ENCODE data around the gene DEPDC5.

The DEPDC5 gene

DNA sequence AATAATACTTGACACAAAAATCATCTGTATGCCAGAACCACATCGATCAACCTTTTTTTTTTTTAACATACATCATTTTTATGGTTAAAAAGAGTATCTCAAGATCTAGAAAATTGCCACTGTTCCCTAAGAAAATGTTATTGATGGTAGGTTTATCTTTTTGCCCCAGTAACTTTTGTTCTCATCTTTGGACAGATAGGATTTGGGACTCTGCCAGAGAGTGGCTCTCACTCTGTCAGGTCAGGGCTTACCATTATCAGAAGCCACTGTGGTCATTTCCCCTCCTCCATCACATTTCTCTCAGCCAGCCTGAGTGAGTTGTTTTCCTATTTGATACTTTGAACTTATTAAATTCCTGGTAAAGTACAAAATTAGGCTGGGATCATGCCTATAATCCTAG, 142.7 kb downstream of the DEPDC5 start:
- DNase-seq (ENCODE audit: low spot score) = no peak

DNA sequence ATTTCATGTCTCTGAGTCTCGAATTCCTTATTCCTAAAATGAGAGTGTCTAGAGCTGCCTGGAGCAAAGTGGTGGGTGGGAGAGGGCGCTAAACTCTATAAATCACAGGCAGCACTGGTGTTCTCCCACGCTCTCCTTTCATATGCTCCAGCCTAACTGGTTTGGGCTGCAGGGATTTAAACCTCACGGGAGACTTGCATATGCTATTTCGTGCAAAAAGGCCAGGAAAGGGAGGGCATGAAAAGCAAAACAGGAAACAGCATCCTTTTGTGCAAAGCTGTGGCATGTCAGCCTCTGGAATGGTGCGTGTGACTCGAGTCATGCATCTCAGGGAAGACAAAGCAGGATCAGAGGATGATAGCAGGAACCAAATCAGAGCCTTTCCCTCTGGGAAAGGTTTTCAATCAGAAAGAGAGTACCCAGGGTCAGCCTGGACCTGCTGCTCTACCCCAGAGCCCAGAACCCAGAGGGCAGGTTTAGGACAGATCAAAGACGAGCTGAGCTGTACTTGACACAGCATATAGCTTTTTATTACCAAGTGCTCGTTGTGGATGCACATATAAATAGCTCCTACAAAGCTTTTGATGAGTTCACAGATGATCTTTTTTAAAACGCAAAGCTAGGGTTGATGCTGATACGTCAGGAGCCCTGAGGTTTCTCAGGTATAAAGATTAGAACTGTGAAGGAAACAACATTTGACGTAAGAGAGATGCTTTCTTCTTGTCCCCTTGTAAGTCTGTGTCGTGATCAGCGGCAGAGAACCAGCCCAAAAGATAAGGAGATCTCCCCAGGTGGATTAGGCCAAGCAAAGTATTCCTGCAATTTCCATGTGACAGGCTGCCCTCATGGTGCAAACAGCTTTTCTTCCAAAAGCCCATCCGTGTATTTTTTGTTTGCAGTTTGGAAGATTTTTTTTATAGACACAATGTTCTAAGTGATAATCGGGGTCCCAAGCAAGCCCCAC, 144.3 kb downstream of the DEPDC5 start:
- peak; percentile 50 for DNase-seq (ENCODE audit: low spot score)

- DNase-seq (ENCODE audit: low spot score) = no peak
Measured at GRCh38 chr22:31898926-31899325, 145.1 kb downstream of the DEPDC5 start.

GRCh38 chr22:31899669-31900068, 145.8 kb downstream of the DEPDC5 start:
- DNase-seq (ENCODE audit: low spot score) = no peak

DNA sequence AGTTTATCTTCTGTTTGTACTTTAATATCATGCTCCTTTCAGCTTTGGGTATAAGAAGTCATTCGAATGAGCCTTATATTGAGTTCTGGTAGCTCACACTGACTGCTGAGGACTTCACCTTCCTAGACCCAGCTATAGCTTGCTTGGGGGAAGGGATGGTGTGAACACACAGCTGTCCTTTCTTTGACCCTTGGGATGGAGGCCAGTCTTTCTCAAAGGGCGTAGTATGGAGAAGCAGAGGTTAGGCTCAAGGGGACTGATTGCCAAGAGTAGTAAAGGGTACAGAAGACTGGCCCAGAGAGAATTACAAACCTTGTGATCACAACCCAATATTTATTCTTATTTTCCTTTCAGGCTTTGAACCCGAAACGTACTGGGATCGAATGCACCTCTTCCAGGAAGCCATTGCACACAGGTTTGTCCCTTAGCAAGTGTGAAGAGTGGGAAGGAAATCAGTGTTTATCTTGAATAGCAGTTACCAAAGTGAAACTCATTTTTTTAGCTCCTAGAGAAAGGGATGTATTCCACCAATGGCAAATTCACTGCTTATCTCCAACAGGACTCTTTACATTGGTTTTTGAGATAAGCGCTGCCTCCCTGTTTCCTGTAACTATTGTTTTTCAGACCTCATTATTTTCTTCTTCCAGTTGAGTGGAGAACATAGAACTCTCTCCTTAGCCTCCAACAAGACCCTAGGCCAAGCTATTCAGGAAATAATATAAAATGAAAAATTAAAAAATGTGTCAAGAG, 147.7 kb downstream of the DEPDC5 start:
- no peak for DNase-seq (ENCODE audit: low spot score)

DNA sequence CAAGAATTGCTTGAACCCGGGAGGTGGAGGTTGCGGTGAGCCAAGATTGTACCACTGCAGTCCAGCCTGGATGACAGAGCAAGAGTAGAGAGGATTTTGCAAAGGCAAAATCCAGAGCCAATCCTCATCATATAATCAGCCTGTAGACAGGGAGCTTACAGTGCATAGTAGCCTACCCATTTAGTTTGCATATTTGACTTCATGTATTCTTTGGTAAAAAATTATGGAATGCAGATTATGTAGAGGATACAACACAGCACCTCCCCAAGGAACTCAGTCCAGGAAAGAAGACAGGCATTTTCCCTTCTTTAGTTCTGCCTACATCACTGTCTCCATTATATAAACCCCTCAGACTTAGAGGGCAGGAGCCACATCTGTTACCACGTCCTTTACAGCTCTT, 150.8 kb downstream of the DEPDC5 start:
- DNase-seq (ENCODE audit: low spot score) = no peak

GRCh38 chr22:31905356-31905755, 151.5 kb downstream of the DEPDC5 start:
- no peak for DNase-seq (ENCODE audit: low spot score)

- DNase-seq (ENCODE audit: low spot score) = no peak
Measured at GRCh38 chr22:31906086-31906485, 152.3 kb downstream of the DEPDC5 start.

- no peak for DNase-seq (ENCODE audit: low spot score)
Measured at GRCh38 chr22:31906569-31906968, 152.8 kb downstream of the DEPDC5 start.

DNA sequence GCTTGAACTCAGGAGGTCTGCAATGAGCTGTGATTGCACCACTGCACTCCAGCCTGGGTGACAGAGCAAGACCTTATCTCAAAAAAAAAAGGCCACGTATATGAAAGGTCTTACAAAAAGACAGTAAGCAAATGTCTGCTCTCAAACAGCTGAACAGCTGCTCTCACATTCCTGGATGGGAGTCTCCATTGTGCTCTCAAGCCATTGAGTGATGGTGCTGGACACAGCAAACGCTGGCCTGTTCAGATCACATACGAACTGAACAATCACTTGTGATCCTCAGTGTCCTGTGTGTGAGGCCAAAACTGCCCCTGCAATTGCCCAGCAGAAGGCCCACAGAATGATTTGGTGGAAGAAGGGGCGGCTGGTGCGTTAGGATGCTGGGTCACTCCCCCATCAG, 156.2 kb downstream of the DEPDC5 start:
- no peak for DNase-seq (ENCODE audit: low spot score)

DNA sequence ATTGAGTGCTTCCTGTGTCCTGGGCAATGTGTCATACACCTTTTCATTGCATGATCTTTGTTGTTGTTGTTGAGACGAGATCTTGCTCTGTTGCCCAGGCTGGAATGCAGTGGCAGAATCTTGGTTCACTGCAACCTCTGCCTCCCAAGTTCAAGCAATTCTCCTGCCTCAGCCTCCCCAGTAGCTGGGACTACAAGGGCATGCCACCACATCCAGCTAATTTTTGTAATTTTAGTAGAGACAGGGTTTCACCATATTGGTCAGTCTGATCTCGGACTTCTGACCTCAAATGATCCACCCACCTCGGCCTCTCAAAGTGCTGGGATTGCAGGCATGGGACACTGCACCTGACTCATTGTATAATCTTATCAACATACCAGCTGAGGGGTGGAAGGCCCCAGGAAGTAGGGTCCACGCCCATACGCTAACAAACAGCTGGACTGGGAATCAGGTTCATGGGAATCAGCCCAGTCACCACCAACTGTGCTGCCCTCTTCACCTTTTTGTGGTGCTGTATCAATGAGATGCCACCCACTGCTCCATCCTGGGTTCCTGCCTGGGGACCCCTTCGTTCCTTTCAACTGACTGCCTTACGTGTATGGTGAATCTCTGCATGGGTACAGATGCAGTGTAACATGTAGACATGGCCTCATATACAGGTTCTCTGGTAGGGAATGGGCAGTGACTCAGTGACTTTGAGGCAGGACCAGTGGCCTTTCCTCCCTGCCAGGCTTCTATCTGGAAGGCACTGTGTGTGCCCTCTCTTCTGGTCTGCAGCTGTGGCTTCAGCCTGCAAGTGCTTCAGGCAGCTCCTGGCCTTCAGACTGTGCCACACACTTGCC, 158.0 kb downstream of the DEPDC5 start:
- peak; percentile 35 for DNase-seq (ENCODE audit: low spot score)

DNA sequence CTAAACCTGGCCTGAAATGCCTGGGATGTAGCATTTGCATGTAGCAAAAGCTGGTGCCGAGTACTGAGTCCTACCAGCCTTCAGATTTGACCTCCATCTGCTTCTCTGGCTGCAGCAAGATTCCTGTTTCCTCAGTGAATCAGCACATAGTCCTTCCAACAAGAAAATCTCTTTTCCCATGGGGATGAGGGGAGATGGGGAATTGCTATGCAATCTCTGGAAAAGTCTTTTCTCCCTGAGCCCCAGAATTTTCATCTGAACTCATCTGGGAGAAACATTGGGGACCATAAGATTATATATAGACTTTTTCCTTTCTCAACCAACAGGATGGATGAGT, 158.6 kb downstream of the DEPDC5 start:
- DNase-seq (ENCODE audit: low spot score) = peak; percentile 47

- no peak for DNase-seq (ENCODE audit: low spot score)
Measured at GRCh38 chr22:31915586-31915985, 161.8 kb downstream of the DEPDC5 start.

GRCh38 chr22:31917227-31917921, 163.6 kb downstream of the DEPDC5 start:
- DNase-seq (ENCODE audit: low spot score) = no peak

DNA sequence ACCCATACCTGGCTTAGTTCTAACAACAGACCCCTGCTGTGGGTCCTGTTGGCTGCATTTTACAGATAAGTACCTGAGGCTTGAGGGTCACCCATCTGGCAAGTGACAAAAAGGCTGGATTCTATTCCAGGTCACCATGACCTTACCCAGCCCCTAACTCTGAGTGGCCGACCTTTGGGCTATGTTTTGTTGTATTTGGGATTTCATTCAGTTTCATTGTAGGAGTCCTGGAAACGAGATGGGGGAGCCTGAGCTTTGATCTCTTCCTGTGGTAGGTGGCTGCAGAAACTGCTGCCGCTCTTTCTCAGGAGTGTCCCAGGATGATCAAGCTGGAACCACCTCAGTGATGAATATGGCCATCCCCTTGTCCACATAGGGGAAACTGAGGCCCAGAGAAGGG, 165.9 kb downstream of the DEPDC5 start:
- DNase-seq (ENCODE audit: low spot score) = no peak

DNA sequence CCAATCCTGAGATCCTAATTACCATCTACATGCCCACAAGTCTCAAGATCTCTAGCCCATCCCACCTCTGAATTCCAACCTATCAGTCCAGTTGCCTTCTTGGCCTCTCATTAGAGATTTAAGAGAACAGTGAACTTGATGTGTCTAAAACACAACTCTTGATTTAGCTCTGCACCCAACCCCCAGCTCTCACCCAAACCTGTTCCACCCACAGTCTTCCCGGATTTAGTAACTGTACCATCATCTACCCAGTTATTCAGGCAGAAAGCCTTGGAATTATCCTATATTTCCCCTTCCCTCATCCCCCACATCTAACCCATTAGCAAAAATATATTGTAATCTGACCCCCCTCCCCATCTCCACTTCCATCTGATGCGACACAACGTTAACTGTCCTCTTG, 166.5 kb downstream of the DEPDC5 start:
- DNase-seq (ENCODE audit: low spot score) = no peak

- DNase-seq (ENCODE audit: low spot score) = no peak
Measured at GRCh38 chr22:31921106-31921505, 167.3 kb downstream of the DEPDC5 start.

GRCh38 chr22:31922534-31922933, 168.7 kb downstream of the DEPDC5 start:
- DNase-seq (ENCODE audit: low spot score) = no peak

DNA sequence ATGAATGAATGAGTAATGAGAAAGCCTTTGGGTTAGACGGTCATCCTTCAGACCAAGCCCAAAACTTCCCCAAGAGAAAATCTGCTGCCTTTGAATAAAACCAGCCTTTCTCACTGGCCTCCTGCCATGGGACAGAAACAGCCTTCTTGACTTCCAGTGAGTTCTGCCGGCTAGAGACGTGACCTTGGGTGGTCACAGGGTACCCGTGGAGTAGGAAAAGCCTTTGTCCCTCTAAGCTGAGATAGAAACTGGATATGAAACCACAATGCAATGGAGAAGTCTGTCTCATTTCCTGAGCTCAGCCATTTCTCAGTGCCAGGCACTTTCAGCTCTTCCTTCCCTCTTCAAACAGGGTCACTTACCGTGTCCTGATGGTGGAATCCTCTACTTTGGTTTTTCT, 169.3 kb downstream of the DEPDC5 start:
- no peak for DNase-seq (ENCODE audit: low spot score)

DNA sequence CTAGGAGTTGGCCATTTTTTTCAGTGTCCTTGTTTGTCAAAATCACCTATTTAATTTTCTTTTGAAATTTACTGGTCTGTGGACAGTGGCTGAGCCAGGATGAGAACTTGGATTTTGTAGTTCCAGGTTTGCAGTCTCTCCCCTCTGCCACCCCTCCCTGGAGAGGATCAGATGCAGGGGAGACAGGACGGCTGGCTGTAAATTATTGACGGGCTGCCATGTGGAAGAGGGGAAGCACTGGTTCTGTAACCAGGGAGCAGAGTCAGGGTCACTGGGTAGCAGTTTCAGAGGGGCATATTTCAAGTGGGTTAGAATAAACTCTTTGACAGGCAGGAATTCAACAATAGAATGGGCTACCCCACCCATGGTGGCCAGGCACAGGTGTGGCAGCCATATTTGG, 169.9 kb downstream of the DEPDC5 start:
- DNase-seq (ENCODE audit: low spot score) = no peak

DNA sequence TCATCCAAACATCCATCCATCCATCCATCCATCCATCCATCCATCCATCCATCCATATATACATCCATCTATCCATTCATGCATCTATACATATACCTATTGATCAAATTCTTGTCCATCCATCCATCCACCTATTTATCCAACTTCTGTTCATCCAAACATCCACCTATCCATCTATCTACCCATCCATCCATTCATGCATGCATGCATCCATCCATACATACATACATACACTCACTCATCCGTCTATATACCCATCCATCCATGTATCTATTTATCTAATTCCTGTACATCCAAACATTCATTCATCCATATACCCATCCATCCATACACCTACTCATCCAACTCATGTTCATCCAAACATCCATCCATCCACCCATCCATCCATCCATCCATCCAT, 171.2 kb downstream of the DEPDC5 start:
- no peak for DNase-seq (ENCODE audit: low spot score)

DNA sequence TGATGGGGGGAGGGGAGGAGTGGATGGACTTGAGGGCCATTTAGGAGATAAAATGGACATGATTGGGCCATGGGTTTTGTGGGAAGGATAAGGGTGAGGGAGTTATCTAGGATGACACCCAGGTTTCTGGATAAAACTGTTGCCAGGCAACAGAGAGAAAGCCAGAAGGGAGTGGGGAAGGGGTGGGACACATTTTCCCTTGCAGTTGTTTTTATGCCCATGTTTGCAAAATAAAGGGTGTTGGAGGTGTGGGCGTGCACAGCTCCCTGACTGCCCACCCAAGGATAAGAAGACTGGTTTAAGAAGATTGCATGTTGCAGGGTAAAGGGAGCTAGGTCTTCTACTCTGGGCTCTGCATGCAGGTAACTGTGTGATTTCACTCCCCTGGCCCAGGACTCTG, 172.2 kb downstream of the DEPDC5 start:
- DNase-seq (ENCODE audit: low spot score) = no peak
